Loucy (cell line): ENCODE results near the gene VANGL1.

Source experiments
- H2AFZ ChIP-seq: fragments of 200-600 bp; sonication (generic); 2 replicates; pipeline ENCODE4 v1.6.0; 2016; ENCODE audit warnings: antibody characterized with exemption, mild to moderate bottlenecking, low read length, moderate library complexity
- H3F3A ChIP-seq: fragments of 200-600 bp; 2 replicates; pipeline ENCODE4 v1.6.0; 2016; ENCODE audit warnings: antibody characterized with exemption, low read depth, mild to moderate bottlenecking
- H3K27me3 ChIP-seq: fragments of 200-600 bp; sonication (generic); 2 replicates; pipeline ENCODE4 v1.6.1; 2014; ENCODE audit warnings: low read length, mild to moderate bottlenecking; ENCODE audit not compliant: insufficient read depth, poor library complexity, severe bottlenecking
- H3K36me3 ChIP-seq: fragments of 200-600 bp; sonication (generic); 2 replicates; pipeline ENCODE4 v1.6.1; 2016; ENCODE audit warnings: low read length; ENCODE audit not compliant: insufficient read depth
- H3K4me1 ChIP-seq: fragments of 200-600 bp; sonication (generic); 2 replicates; pipeline ENCODE4 v1.5.1; 2014; ENCODE audit warnings: low read length, mild to moderate bottlenecking; ENCODE audit not compliant: insufficient read depth, poor library complexity, severe bottlenecking
- H3K4me2 ChIP-seq: fragments of 200-600 bp; sonication (generic); 2 replicates; pipeline ENCODE4 v1.6.0; 2014; ENCODE audit warnings: antibody characterized with exemption, low read length, low read depth, mild to moderate bottlenecking; ENCODE audit not compliant: poor library complexity, severe bottlenecking
- H3K4me3 ChIP-seq: fragments of 200-600 bp; sonication (generic); 2 replicates; pipeline ENCODE4 v1.5.1; 2014; ENCODE audit warnings: low read length, mild to moderate bottlenecking, mixed read lengths; ENCODE audit not compliant: poor library complexity, severe bottlenecking
- H3K79me2 ChIP-seq: fragments of 200-600 bp; sonication (generic); 2 replicates; pipeline ENCODE4 v1.6.1; 2014; ENCODE audit warnings: low read length; ENCODE audit not compliant: insufficient read depth
- H3K9ac ChIP-seq: fragments of 200-600 bp; sonication (generic); 2 replicates; pipeline ENCODE4 v1.6.0; 2014; ENCODE audit warnings: mild to moderate bottlenecking, low read depth, low read length, moderate library complexity; ENCODE audit not compliant: poor library complexity, severe bottlenecking
- H3K9me2 ChIP-seq: fragments of 200-600 bp; sonication (generic); replicated peaks from 2 replicates; pipeline ENCODE4 v1.6.1; 2016; ENCODE audit warnings: low read depth, low read length, mixed read lengths
- H3K9me3 ChIP-seq: fragments of 200-600 bp; sonication (generic); 2 replicates; pipeline ENCODE4 v1.6.1; 2014; ENCODE audit warnings: mild to moderate bottlenecking, antibody characterized with exemption, low read length, low read depth; ENCODE audit not compliant: insufficient read depth
- H4K20me1 ChIP-seq: fragments of 200-600 bp; sonication (generic); 2 replicates; pipeline ENCODE4 v1.6.0; 2014; ENCODE audit warnings: antibody characterized with exemption, low read length, mild to moderate bottlenecking; ENCODE audit not compliant: insufficient read depth, poor library complexity, severe bottlenecking
- EZH2phosphoT487 ChIP-seq: fragments of 200-600 bp; IDR thresholded peaks from 2 replicates; pipeline ENCODE4 v1.6.1; 2018; ENCODE audit warnings: antibody characterized with exemption, mild to moderate bottlenecking, moderate library complexity, borderline replicate concordance
- TF ChIP-seq, protein P1 (sequence below): fragments of 200-600 bp; sonication (generic); conservative IDR thresholded peaks from 2 replicates; pipeline ENCODE4 v1.5.1; 2014; ENCODE audit warnings: mild to moderate bottlenecking, antibody characterized with exemption, low read length

VANGL1 gene

DNA sequence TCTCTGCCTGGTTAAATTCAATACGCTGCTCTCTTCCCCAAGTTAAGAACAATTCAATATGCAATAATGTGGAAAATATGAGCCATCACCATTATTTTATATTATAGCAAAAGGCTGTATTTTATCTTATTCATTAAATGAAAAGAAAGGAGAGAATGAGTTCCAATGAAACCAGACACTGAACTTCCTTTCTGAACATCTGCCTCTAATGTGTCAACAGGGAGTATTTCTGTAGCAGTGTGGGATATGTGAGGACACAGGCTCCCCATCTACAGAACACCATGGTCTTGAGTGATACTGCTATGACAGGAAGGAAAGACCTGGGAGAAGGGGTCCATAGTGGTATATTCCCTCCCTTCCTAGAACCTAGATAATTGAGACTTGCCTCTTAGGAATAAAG, 80.5 kb downstream of the VANGL1 start:
- TF ChIP-seq, protein P1, sequence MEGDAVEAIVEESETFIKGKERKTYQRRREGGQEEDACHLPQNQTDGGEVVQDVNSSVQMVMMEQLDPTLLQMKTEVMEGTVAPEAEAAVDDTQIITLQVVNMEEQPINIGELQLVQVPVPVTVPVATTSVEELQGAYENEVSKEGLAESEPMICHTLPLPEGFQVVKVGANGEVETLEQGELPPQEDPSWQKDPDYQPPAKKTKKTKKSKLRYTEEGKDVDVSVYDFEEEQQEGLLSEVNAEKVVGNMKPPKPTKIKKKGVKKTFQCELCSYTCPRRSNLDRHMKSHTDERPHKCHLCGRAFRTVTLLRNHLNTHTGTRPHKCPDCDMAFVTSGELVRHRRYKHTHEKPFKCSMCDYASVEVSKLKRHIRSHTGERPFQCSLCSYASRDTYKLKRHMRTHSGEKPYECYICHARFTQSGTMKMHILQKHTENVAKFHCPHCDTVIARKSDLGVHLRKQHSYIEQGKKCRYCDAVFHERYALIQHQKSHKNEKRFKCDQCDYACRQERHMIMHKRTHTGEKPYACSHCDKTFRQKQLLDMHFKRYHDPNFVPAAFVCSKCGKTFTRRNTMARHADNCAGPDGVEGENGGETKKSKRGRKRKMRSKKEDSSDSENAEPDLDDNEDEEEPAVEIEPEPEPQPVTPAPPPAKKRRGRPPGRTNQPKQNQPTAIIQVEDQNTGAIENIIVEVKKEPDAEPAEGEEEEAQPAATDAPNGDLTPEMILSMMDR = no peak
- no peak for TF ChIP-seq EZH2phosphoT487
- Histone ChIP-seq H3K36me3 (no peaks in the 10 kb centered on the region), H3K9me2 (no peaks in the 10 kb centered on the region), H3K27me3 (no peaks in the 10 kb centered on the region), H4K20me1 (no peaks in the 10 kb centered on the region), H3K4me3 (no peak overlapping the region), H3K79me2 (no peaks in the 10 kb centered on the region), H3K9me3 (no peaks in the 10 kb centered on the region), H3K4me1 (peaks cover 7% of the 10 kb centered on the region), H3K4me2 (no peak overlapping the region), H3F3A (no peaks in the 10 kb centered on the region), H3K9ac (no peak overlapping the region), H2AFZ (no peak overlapping the region)

DNA sequence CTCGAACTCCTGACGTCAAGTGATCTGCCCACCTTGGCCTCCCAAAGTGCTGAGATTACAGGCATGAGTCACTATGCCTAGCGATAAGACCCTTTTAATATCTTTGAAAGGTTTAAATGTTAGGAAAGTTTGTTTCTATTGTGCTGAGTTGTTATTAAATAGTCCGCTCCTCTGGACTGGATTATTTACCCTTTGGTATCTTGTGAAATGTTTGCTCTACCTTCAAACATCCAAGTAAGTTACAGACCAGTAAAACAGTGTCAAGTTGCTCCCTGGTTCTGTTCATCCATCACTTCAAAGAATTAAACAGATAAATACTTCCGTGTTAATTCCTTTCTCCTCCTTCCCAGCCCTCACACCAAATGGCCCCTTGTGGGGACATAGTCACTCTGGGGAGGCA, 82.0 kb downstream of the VANGL1 start:
- no peaks in the 10 kb centered on the region for H3K4me1 ChIP-seq
- H3K27me3 ChIP-seq = no peaks in the 10 kb centered on the region
- TF ChIP-seq EZH2phosphoT487 = no peak
- no peaks in the 10 kb centered on the region for H3F3A ChIP-seq
- H2AFZ ChIP-seq = no peak overlapping the region
- H3K9me3 ChIP-seq = no peaks in the 10 kb centered on the region
- no peak overlapping the region for H3K4me3 ChIP-seq
- no peaks in the 10 kb centered on the region for H3K36me3 ChIP-seq
- H4K20me1 ChIP-seq = no peaks in the 10 kb centered on the region
- H3K9me2 ChIP-seq = no peaks in the 10 kb centered on the region
- H3K4me2 ChIP-seq = no peak overlapping the region
- H3K9ac ChIP-seq = no peak overlapping the region
- no peaks in the 10 kb centered on the region for H3K79me2 ChIP-seq

DNA sequence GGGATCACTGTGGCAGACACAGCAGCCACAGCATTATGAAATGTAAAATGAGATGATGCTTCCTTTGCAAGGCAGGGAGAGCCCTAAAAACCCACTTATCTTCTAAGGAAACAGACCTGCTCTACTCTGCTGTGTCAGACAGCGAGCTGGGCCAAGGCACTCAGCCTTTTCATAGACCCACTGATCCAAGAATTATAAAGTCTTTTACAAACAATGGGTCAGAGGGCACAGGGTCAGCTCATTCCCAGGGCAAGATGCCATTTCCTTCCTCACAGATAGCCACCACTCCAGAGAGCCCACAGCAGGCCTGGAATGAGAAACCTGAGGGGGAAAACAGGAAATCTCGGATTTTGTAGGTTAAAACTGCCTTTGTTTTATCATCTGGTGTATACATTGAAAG, 83.8 kb downstream of the VANGL1 start:
- Histone ChIP-seq H3K79me2 (no peaks in the 10 kb centered on the region), H3K9ac (no peak overlapping the region), H3K4me1 (no peaks in the 10 kb centered on the region), H3K27me3 (no peaks in the 10 kb centered on the region), H2AFZ (no peak overlapping the region), H3K4me3 (no peak overlapping the region), H3K4me2 (no peak overlapping the region), H3F3A (no peaks in the 10 kb centered on the region), H3K36me3 (no peaks in the 10 kb centered on the region), H3K9me2 (no peaks in the 10 kb centered on the region), H4K20me1 (no peaks in the 10 kb centered on the region), H3K9me3 (no peaks in the 10 kb centered on the region)
- TF ChIP-seq, protein P1 = no peak
- no peak for TF ChIP-seq EZH2phosphoT487

DNA sequence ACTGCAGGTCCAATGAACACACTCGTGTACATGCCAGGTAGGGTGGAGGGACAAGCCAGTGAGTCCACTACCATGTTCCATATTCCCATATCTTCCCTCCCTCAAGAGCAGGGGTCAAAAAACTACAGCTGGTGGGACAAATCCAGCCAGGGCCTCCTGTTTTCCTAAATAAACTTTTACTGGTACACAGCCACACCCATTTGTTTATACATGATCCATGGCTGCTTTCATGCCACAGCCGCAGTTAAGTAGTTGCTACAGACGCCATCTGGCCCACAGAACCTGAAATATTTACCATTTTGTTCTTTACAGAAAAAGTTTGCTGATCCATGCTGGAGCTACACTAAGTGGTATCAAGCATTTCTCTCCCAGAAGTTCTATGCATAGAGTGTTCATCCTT, 84.4 kb downstream of the VANGL1 start:
- Histone ChIP-seq H3F3A (no peaks in the 10 kb centered on the region), H3K4me3 (no peak overlapping the region), H3K36me3 (no peaks in the 10 kb centered on the region), H2AFZ (no peak overlapping the region), H3K9ac (no peak overlapping the region), H3K79me2 (no peaks in the 10 kb centered on the region), H3K9me3 (no peaks in the 10 kb centered on the region), H3K27me3 (no peaks in the 10 kb centered on the region), H4K20me1 (no peaks in the 10 kb centered on the region), H3K4me2 (no peak overlapping the region), H3K9me2 (no peaks in the 10 kb centered on the region), H3K4me1 (no peaks in the 10 kb centered on the region)
- no peak for TF ChIP-seq EZH2phosphoT487
- TF ChIP-seq, protein P1 = no peak
